Activated CD4-positive, alpha-beta T cell treated with anti-CD3 and anti-CD28 coated beads, Interleukin-2, amount 50 U/mL, for 1 hour (primary cell): ENCODE results near the gene CLMP.
"Not testable (repeated sequence)": the region's sequence is repeated elsewhere in the genome, so short reads cannot be mapped to it uniquely, and the experiment has no call there.

ENCODE experiments used
- DNase-seq: peaks from one replicate; pipeline ENCODE4 v3.0.0-alpha.2; 2020

Gene CLMP

DNA sequence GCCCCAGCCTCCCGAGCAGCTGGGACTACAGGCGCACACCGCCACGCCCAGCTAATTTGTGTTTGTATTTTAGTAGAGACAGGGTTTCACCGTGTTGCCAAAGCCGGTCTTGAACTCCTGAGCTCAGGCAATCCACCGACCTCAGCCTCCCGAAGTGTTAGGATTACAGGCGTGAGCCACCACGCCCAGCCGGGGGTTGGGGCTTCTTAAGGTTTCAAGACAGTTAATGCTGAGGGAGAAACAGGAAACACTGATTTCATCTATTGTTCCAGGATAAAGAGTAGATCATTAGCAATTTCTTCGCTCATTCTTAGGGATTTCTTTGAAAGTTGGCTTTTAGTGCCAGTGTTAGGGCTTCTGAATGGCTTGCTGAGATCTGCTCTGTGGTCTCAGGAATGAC lies 21.2 kb upstream of the CLMP start:
- DNase-seq, result no peak

DNA sequence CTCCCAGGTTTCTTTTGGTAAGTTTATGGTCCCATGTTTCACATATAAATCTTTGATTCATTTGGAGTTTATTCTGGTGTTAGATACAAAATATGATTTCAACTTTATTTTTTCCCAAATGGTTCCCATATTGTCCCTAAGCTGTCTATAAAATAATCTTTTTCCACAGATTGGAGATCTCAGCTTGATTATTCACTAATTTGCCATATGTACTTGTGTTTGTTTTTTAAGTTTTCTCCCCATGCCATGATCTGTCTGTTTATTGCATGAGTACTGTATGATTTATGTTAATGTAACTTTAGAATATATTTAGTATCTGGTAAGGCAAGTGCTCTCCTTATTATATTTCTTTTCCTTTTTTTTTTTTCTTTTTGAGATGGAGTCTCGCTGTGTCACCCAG lies 19.9 kb upstream of the CLMP start:
- no peak for DNase-seq

DNA sequence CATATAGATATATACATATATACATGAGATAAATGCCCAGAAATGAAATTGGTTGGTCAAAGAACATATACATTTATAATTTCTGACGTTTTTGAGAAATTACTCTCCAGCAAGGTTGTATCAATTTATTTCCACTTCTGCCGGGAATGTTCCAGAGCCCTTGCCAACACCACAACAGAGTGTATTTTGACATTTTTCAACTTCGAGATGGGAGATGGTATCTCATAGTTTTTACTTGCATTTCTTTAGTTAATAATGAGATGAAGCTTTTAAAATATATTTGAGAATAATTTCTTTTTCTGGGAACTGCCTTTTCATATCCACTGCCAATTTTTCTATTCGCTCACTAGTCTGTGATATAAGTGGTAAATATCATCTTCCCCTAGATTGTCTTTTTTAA lies 19.3 kb upstream of the CLMP start:
- DNase-seq, result no peak

DNA sequence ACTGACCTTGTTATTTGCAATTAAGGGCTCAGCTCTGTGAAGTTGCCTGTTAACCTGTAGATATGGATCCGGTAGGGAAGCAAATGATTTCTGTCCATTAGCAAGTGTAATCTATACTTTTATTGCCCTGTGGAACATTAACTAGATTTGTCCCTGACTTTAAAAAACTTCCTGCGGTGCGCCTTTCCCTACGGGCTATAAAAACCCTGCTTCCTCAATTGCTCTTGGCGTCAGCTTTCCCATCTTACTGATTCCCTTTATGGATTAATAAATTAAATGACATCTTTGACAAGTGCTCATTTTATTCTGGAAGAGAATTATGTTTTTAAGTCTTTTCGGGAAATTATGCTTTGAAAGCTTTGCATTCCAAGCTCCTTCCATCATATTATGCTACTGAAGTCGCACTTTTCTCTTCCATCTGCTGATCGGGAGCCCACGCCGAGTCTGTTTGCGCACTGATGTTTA lies 18.3 kb upstream of the CLMP start:
- no peak for DNase-seq

DNA sequence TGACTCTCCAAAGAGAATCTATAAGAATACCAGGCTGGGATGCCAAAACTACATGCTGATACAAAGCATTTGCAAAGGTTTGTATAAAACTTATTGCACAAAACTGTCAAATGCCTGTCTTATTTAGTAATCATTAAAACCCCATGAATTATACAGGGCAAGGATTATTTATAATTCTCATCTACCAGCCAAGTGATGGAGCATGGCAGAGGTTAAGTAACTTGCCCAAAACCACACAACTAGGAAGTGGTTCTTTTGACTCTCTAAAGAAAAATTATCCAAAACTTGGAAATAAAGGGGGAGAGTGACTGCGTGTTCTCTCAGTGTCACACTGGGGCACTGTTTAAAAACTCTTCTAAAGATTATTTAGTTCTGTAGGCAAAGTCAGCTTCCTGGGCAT lies 17.4 kb upstream of the CLMP start:
- DNase-seq, result no peak

DNA sequence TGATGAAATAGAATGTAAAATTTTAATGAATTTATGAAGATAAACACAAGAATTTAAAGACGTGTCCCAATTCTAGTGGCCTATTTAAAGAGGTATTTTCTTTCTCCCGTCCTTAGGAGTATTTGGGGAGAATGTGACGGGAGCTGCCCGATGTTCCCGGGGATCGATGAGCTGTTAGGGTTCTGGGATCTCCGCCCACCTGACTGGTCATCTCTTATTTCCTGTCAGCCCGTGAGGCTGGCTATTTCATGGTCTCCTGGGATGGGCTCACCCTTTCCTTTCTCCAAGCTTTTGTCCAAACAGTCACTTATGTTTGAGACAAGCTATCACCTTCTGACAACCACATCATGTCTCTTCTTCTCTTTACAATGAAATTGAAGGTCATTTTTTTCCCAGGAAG lies 16.9 kb upstream of the CLMP start:
- no peak for DNase-seq

- no peak for DNase-seq
Observed at GRCh38 chr11:123211149-123211852, 16.3 kb upstream of the CLMP start.

DNA sequence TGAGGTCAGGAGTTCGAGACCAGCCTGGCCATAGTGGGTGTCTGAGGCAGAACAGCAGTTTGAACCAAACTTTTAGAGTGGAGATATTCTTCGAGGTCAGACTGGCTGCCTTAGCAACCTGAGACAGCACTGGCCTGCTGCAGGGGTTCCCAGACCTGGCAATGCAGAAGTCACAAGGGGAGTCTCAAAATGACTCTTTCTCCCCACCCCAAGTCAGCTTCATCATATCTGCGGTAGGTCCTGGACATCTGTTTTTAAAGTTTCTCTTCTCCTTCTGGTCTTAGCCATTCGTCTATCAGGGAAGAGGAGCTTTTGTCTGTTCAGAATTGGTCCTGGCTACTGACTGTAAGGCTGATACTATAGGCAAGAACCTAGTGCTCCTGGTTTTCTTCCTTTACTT lies 14.5 kb upstream of the CLMP start:
- no peak for DNase-seq

DNA sequence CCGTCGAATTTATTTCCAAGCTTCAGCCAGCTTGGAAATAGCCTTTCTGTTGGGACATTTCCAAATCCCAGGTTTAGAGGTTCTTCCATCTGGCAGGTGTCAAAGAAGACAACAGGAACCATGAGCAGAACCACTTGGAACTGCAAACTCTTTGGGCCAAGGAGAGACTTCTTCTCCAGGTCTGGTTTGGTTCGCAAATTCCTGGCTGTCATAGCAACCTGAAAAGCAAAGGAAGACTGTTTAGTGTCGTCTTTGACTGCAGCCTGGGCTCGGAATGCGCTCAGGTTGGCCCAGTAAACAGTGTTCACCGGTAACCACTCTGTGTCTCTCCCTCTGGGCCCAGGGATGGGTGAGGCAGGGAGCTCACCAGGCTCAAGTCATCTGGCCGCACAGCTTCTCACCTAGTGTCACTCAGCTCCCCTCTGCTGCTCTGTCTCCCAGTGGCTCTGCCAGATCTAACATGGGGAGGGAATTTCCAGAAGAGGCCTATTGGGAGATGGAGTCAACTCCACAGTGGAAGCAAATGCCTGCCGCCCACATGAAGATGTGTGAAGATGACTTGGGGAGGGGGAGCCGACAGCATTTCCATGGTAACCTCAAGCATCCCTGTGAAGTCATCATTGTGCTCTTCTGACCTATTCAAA lies 11.9 kb upstream of the CLMP start:
- DNase-seq, result no peak

- DNase-seq, result not testable (repeated sequence)
Observed at GRCh38 chr11:123206055-123206454, 11.0 kb upstream of the CLMP start.

- DNase-seq, result no peak
Observed at GRCh38 chr11:123203934-123204333, 8.9 kb upstream of the CLMP start.

GRCh38 chr11:123203471-123203870 lies 8.4 kb upstream of the CLMP start:
- no peak for DNase-seq

GRCh38 chr11:123202155-123203151 lies 7.4 kb upstream of the CLMP start:
- DNase-seq, result no peak

DNA sequence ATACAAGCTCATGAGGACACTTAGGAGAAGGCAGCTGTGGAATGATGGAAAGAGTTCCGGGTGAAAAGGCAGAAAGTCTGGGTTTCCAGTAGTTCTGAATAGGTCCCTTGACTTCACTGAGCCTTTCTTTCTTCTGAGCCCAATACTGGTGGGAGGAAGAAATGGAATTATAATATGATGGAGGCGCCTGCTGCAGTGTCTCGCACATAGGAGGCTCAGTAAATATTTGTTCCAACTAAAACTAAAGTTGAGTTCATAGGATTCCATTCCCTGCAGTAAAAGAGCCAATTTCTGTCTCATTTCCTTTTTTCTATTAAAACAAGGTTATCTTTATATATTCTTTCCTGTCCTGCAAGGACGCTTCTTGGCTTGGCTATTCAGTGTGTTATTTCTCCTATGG lies 5.2 kb upstream of the CLMP start:
- no peak for DNase-seq

- no peak for DNase-seq
Observed at GRCh38 chr11:123197711-123198110, 2.7 kb upstream of the CLMP start.

- DNase-seq, result no peak
Observed at GRCh38 chr11:123196060-123196714, 1.1 kb upstream of the CLMP start.

- no peak for DNase-seq
Observed at GRCh38 chr11:123194337-123195187, 486 bp downstream of the CLMP start.

DNA sequence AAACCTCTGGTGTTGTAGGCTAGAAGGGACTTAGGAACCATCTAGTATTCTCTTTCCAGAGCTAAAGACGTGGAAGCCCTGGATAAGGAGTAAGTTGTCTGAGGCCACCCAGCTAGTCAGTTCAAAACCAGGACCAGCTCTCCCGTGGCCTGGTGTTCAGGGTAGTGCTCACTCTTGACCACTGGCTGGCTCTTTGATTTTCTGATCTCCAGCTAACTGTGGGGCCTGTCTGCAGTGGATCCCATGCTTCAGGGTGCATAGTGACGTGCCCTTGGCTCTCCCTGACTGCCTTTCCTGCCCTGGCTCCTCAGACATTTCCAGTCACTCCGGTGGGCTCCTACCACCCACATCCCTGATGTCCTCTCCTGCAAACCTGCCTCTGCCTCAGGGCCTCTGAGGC lies 1.3 kb downstream of the CLMP start:
- DNase-seq, result no peak

- DNase-seq, result no peak
Observed at GRCh38 chr11:123191939-123192338, 3.1 kb downstream of the CLMP start.

DNA sequence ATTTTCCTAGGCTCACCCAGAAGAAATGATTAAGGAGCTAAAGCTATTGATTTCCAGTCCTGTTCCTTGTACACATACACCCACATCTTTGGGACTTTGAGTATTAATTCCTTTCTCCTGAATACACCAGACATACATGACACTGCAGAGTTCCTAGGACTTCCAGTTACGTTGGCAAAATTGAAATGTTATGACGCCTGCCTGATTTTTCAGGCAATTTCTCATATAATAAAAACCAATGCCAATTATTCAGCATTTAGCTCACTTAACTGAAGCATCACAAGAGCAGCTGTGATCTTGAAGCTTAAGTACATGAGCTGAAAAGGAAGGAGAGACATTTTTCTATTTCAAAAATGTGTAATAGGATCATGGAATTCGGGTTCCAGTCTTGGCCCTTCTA lies 4.5 kb downstream of the CLMP start:
- DNase-seq, result no peak

GRCh38 chr11:123188508-123189165 lies 6.4 kb downstream of the CLMP start:
- no peak for DNase-seq
